T-cell (primary cell): ENCODE measurements around the gene KRT24. TPM values are rescaled to one million over a fixed set of nuclear protein-coding genes. Genes with fewer than 3 reads are reported as not detected.

Source experiments
- ATAC-seq, 4 experiments: fragments of 200-7000 bp in 3 of 4; fragments of 150-1000 bp in 1 of 4; cut with Tn5 transposase; replicated peaks in 1 of 4; 1 replicate in 3 of 4; 2 replicates in 1 of 4; pipeline ENCODE4 v1.10.0; 2021; ENCODE audit warnings: moderate library complexity in 3 of 4, mild to moderate bottlenecking in 2 of 4, moderate number of reproducible peaks in 1 of 4
- CTCF ChIA-PET, 2 donors: fragments of 300-600 bp; sonication (Branson Sonifier 250); formaldehyde crosslinking; loops; one replicate each; lab custom pipeline; 2022; ENCODE audit warnings: antibody characterized with exemption in 2 of 2; lab: Charles Lee
- POLR2A ChIA-PET, 2 donors: fragments of 300-600 bp; sonication (Branson Sonifier 250); formaldehyde crosslinking; loops; one replicate each; lab custom pipeline; 2022; ENCODE audit warnings: antibody characterized with exemption in 2 of 2; lab: Charles Lee
- DNase-seq, 35 experiments: peaks; one replicate each; pipeline versions ENCODE4 v3.0.0 to v3.0.0-alpha.2; 2013 to 2023
- H3K27ac ChIP-seq: one replicate; pipeline ENCODE4 v1.5.1; 2013; ENCODE audit warnings: low read length
- H3K27me3 ChIP-seq, 2 experiments: replicated peaks in 1 of 2; 1 replicate in 1 of 2; 2 replicates in 1 of 2; pipeline versions ENCODE4 v1.6.1 to v1.7.0; 2013; ENCODE audit warnings: low read length in 1 of 2, mixed read lengths in 1 of 2; ENCODE audit not compliant: control insufficient read depth in 2 of 2, insufficient read depth in 2 of 2; ENCODE audit errors: extremely low read depth in 1 of 2
- H3K36me3 ChIP-seq, 2 donors: 1 replicate in 1 of 2; 2 replicates in 1 of 2; pipeline versions ENCODE4 v1.6.1 to v1.7.0; 2013; ENCODE audit warnings: low read length in 1 of 2; ENCODE audit not compliant: control insufficient read depth in 2 of 2, insufficient read depth in 1 of 2; ENCODE audit errors: extremely low read depth in 1 of 2
- H3K4me1 ChIP-seq, 2 experiments: 1 replicate in 1 of 2; 2 replicates in 1 of 2; pipeline versions ENCODE4 v1.6.1 to v1.7.0; 2013; ENCODE audit warnings: low read length in 2 of 2, mixed read lengths in 1 of 2; ENCODE audit not compliant: insufficient read depth in 2 of 2, control insufficient read depth in 1 of 2; ENCODE audit errors: extremely low read depth in 1 of 2
- H3K4me3 ChIP-seq, 2 donors: 1 replicate in 1 of 2; 2 replicates in 1 of 2; pipeline versions ENCODE4 v1.5.1 to v1.7.0; 2013; ENCODE audit warnings: mild to moderate bottlenecking in 2 of 2, low read length in 1 of 2, moderate library complexity in 1 of 2; ENCODE audit not compliant: control insufficient read depth in 1 of 2; ENCODE audit errors: extremely low read depth in 1 of 2
- H3K9me3 ChIP-seq: 2 replicates; pipeline ENCODE4 v1.7.0; 2013
- H3K27ac Mint-ChIP-seq, 2 donors: one replicate each; pipeline ENCODE4 v1.8.0; 2020 to 2021; ENCODE audit warnings: mild to moderate bottlenecking in 2 of 2, mixed read lengths in 2 of 2
- H3K27me3 Mint-ChIP-seq, 2 donors: one replicate each; pipeline ENCODE4 v1.8.0; 2021 to 2022; ENCODE audit warnings: mixed read lengths in 2 of 2
- H3K36me3 Mint-ChIP-seq: one replicate; pipeline ENCODE4 v1.8.0; 2021; ENCODE audit warnings: mixed read lengths
- H3K4me1 Mint-ChIP-seq, 3 donors: one replicate each; pipeline ENCODE4 v1.8.0; 2020 to 2022; ENCODE audit warnings: mixed read lengths in 3 of 3, mild to moderate bottlenecking in 1 of 3
- H3K4me3 Mint-ChIP-seq, 3 donors: one replicate each; pipeline ENCODE4 v1.8.0; 2020 to 2022; ENCODE audit warnings: mild to moderate bottlenecking in 3 of 3, mixed read lengths in 3 of 3, moderate library complexity in 3 of 3
- H3K9me3 Mint-ChIP-seq, 3 donors: one replicate each; pipeline ENCODE4 v1.8.0; 2020 to 2022; ENCODE audit warnings: mixed read lengths in 3 of 3
- WGBS: methylation state at CpG from one replicate; pipeline ENCODE4 v1.1.5; 2013; ENCODE audit warnings: missing lambda C conversion rate; ENCODE audit not compliant: insufficient coverage; 5-methylcytosine and 5-hydroxymethylcytosine counted together
- total RNA-seq, 35 experiments: library from RNA in 6 of 35; stranded (reverse) in 6 of 35; fragments of 120-200 nt in 1 of 35; gene quantifications; one replicate each; pipeline versions ENCODE4 v1.2.1 to v1.2.4 and lab custom pipeline; 2013 to 2026

Gene KRT24
- total RNA-seq, 5 donors from 2014 or later (not counting 1 experiment from before 2014, with no cell fraction given), result not detected

DNA sequence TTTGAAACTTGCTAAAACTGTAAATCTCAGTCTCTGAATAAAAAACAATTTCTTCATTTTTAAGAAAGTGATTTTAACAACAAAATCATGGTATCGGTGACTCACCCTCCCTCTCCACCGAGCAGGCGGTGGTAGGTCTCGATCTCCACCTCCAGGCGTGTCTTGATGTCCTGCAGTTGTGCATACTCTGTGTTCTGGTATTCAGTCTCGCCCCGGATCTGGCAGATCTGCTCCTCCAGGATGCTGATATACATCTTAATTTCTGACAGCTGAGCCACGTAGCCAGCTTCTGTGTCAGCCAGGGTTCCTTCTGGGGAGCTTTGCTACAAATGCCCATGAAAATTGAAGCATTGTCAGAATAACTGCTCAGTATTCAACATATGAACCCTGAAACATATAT lies 15.4 kb upstream of the KRT24 start:
- Mint-ChIP-seq H3K4me1 (no peaks in the 10 kb centered on the region), H3K4me3 (no peak overlapping the region), H3K36me3 (no peaks in the 10 kb centered on the region), H3K9me3 (no peaks in the 10 kb centered on the region), H3K27ac (no peak overlapping the region), H3K27me3 (peaks cover 9 to 41% of the 10 kb centered on the region in 2 donors)
- Histone ChIP-seq H3K9me3 (no peaks in the 10 kb centered on the region), H3K4me1 (no peaks in the 10 kb centered on the region), H3K4me3 (no peak overlapping the region), H3K27me3 (peaks cover 3 to 28% of the 10 kb centered on the region in 2 experiments), H3K27ac (no peak overlapping the region), H3K36me3 (no peaks in the 10 kb centered on the region)
- ATAC-seq, result no peak
- POLR2A ChIA-PET, result interaction anchor here in 1 of 2 donors (0.6 kb wide), 1 partner anchor 81 kb away, joined by 3 read pairs; no protein-coding TSS in a partner anchor
- CTCF ChIA-PET, result no interaction called here
- no peak for DNase-seq
- 59% methylated on average over 7 of the region's 8 CpGs for WGBS

DNA sequence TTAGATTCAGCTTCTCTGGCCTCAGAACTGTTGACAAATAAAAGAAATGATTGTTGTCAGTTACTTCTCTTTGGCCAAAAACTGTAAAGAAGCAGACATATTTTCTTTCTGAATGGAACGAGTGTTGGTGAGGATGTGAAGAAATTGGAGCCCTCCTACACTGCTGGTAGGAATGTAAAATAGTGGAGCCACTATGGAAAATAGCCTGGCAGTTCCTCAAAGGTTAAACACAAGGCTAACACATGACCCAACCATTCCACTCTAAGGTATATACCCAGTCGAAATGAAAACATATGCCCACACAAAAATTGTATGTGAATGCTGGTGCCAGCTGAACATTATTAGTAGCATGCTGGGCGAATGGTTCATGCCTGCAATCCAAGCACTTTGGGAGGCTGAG lies 14.2 kb upstream of the KRT24 start:
- ATAC-seq (no peak), DNase-seq (no peak)
- Mint-ChIP-seq H3K36me3 (no peaks in the 10 kb centered on the region), H3K9me3 (no peaks in the 10 kb centered on the region), H3K27ac (no peak overlapping the region), H3K4me1 (no peaks in the 10 kb centered on the region), H3K27me3 (peaks cover 5 to 36% of the 10 kb centered on the region in 2 donors), H3K4me3 (no peak overlapping the region)
- Histone ChIP-seq H3K9me3 (no peaks in the 10 kb centered on the region), H3K36me3 (no peaks in the 10 kb centered on the region), H3K27ac (no peak overlapping the region), H3K4me3 (no peak overlapping the region), H3K4me1 (no peaks in the 10 kb centered on the region), H3K27me3 (peaks cover 0 to 24% of the 10 kb centered on the region in 2 experiments)
- ChIA-PET POLR2A (no interaction called here), CTCF (no interaction called here)
- WGBS, result 60% methylated on average over 1 of the region's 3 CpGs

- Histone ChIP-seq H3K4me3 (no peak overlapping the region), H3K4me1 (no peaks in the 10 kb centered on the region), H3K27ac (no peak overlapping the region), H3K27me3 (peaks cover 0 to 16% of the 10 kb centered on the region in 2 experiments), H3K36me3 (no peaks in the 10 kb centered on the region), H3K9me3 (no peaks in the 10 kb centered on the region)
- no peak overlapping the region for H3K4me3 Mint-ChIP-seq
- POLR2A ChIA-PET, result no interaction called here
- 65% methylated on average over 2 of the region's 6 CpGs for WGBS
- H3K9me3 Mint-ChIP-seq, result no peaks in the 10 kb centered on the region
- no peak for DNase-seq
- H3K36me3 Mint-ChIP-seq, result no peaks in the 10 kb centered on the region
- H3K27me3 Mint-ChIP-seq, result peaks cover 5 to 23% of the 10 kb centered on the region in 2 donors
- H3K4me1 Mint-ChIP-seq, result no peaks in the 10 kb centered on the region
- no peak for ATAC-seq
- CTCF ChIA-PET, result no interaction called here
- H3K27ac Mint-ChIP-seq, result no peak overlapping the region
Observed at GRCh38 chr17:40714473-40714872, 10.9 kb upstream of the KRT24 start.

DNA sequence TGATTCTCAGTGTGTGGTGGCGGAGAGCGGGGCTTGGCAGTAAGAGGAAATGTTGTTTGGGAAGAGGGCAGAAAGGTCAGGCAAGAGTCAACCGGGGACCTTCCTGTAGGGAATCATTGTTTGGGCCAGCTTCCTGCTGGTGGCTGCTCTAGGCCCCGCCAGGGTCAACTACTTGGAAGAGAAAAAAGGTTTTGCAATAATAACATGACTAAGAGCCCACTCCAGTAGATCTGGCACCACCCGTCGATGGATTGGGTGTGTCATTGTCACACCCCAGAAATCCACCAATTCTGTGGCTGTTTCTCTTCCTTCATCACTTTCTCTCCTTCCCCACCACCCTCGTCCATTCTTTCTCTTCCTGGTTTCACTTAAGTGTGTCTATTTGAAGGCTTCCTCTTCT lies 4.2 kb upstream of the KRT24 start:
- ChIA-PET POLR2A (no interaction called here), CTCF (no interaction called here)
- Mint-ChIP-seq H3K9me3 (no peaks in the 10 kb centered on the region), H3K27me3 (peaks cover 28 to 47% of the 10 kb centered on the region in 2 donors), H3K4me3 (no peak overlapping the region), H3K27ac (no peak overlapping the region), H3K36me3 (no peaks in the 10 kb centered on the region), H3K4me1 (no peaks in the 10 kb centered on the region)
- WGBS, result 61% methylated on average over 5 of the region's 7 CpGs
- ATAC-seq, result no peak
- H3K27ac ChIP-seq, result no peak overlapping the region
- DNase-seq, result no peak
- no peaks in the 10 kb centered on the region for H3K36me3 ChIP-seq
- no peaks in the 10 kb centered on the region for H3K4me1 ChIP-seq
- no peaks in the 10 kb centered on the region for H3K9me3 ChIP-seq
- no peak overlapping the region for H3K4me3 ChIP-seq
- H3K27me3 ChIP-seq, result peaks cover 4 to 14% of the 10 kb centered on the region in 2 experiments

DNA sequence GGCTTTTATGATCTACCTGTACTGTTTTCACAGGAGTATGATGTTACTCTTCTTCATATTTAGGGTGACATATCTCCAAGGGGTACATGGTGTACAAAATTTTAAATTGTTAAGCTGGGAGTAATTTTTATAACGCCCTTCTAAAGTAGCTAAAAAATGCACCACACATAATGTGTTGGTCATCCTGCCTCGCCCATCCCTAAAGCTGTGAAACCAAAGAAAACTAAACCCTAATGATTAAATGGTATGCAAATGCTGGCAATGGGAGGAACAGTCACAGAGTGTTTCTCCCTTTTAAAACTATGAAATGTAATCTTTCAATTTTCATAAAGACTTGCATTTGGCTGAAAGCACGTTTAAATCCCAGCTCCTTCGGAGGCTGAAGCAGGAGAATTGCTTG lies 2.0 kb upstream of the KRT24 start:
- POLR2A ChIA-PET, result no interaction called here
- CTCF ChIA-PET, result interaction anchor here in 1 of 2 donors (0.7 kb wide), 1 partner anchor 860 kb away, joined by 3 read pairs; no protein-coding TSS in a partner anchor
- H3K27ac ChIP-seq, result no peak overlapping the region
- Mint-ChIP-seq H3K27ac (no peak overlapping the region), H3K9me3 (no peaks in the 10 kb centered on the region), H3K4me1 (no peaks in the 10 kb centered on the region), H3K36me3 (no peaks in the 10 kb centered on the region), H3K4me3 (no peak overlapping the region), H3K27me3 (peaks cover 28 to 49% of the 10 kb centered on the region in 2 donors)
- no peak for ATAC-seq
- H3K4me3 ChIP-seq, result no peak overlapping the region
- no peaks in the 10 kb centered on the region for H3K36me3 ChIP-seq
- H3K4me1 ChIP-seq, result no peaks in the 10 kb centered on the region
- peaks cover 4 to 18% of the 10 kb centered on the region in 2 experiments for H3K27me3 ChIP-seq
- WGBS, result no CpG with 5 or more reads among the region's 4 CpGs
- H3K9me3 ChIP-seq, result no peaks in the 10 kb centered on the region
- DNase-seq, result no peak

GRCh38 chr17:40702271-40702670 lies 1.3 kb downstream of the KRT24 start:
- H3K27ac Mint-ChIP-seq, result no peak overlapping the region
- H3K4me1 Mint-ChIP-seq, result no peaks in the 10 kb centered on the region
- H3K36me3 Mint-ChIP-seq, result no peaks in the 10 kb centered on the region
- no peak for DNase-seq
- WGBS, result no CpG with 5 or more reads among the region's 3 CpGs
- Histone ChIP-seq H3K36me3 (no peaks in the 10 kb centered on the region), H3K9me3 (no peaks in the 10 kb centered on the region), H3K27ac (no peak overlapping the region), H3K27me3 (peaks cover 0 to 26% of the 10 kb centered on the region in 2 experiments), H3K4me1 (no peaks in the 10 kb centered on the region), H3K4me3 (no peak overlapping the region)
- ChIA-PET CTCF (no interaction called here), POLR2A (no interaction called here)
- H3K27me3 Mint-ChIP-seq, result peaks cover 22 to 54% of the 10 kb centered on the region in 2 donors
- no peak overlapping the region for H3K4me3 Mint-ChIP-seq
- no peaks in the 10 kb centered on the region for H3K9me3 Mint-ChIP-seq
- ATAC-seq, result no peak

GRCh38 chr17:40699853-40700252 lies 3.7 kb downstream of the KRT24 start:
- ATAC-seq (no peak), DNase-seq (no peak)
- POLR2A ChIA-PET, result no interaction called here
- no peak overlapping the region for H3K4me3 Mint-ChIP-seq
- H3K36me3 Mint-ChIP-seq, result no peaks in the 10 kb centered on the region
- Histone ChIP-seq H3K27ac (no peak overlapping the region), H3K4me3 (no peak overlapping the region), H3K9me3 (no peaks in the 10 kb centered on the region), H3K27me3 (peaks cover 3 to 28% of the 10 kb centered on the region in 2 experiments), H3K36me3 (no peaks in the 10 kb centered on the region), H3K4me1 (no peaks in the 10 kb centered on the region)
- H3K27ac Mint-ChIP-seq, result no peak overlapping the region
- no peaks in the 10 kb centered on the region for H3K9me3 Mint-ChIP-seq
- peaks cover 27 to 42% of the 10 kb centered on the region in 2 donors for H3K27me3 Mint-ChIP-seq
- 79% methylated on average over 5 of the region's 5 CpGs for WGBS
- CTCF ChIA-PET, result no interaction called here
- H3K4me1 Mint-ChIP-seq, result no peaks in the 10 kb centered on the region
